Measurements from ENCODE around the gene NFIC. TPM values are rescaled to one million over a fixed set of nuclear protein-coding genes. Genes with fewer than 3 reads are reported as not detected.
"Not testable (repeated sequence)": the region's sequence is repeated elsewhere in the genome, so short reads cannot be mapped to it uniquely, and the experiment has no call there.

NFIC gene
- polyA plus RNA-seq, 4 donors: 20.9 to 25.5 (median 25.1) TPM

GRCh38 chr19:3504735-3505134, 138.4 kb downstream of the NFIC start:
- DNase-seq (ENCODE audit: low read depth in 4 of 4, low spot score in 3 of 4): no peak

DNA sequence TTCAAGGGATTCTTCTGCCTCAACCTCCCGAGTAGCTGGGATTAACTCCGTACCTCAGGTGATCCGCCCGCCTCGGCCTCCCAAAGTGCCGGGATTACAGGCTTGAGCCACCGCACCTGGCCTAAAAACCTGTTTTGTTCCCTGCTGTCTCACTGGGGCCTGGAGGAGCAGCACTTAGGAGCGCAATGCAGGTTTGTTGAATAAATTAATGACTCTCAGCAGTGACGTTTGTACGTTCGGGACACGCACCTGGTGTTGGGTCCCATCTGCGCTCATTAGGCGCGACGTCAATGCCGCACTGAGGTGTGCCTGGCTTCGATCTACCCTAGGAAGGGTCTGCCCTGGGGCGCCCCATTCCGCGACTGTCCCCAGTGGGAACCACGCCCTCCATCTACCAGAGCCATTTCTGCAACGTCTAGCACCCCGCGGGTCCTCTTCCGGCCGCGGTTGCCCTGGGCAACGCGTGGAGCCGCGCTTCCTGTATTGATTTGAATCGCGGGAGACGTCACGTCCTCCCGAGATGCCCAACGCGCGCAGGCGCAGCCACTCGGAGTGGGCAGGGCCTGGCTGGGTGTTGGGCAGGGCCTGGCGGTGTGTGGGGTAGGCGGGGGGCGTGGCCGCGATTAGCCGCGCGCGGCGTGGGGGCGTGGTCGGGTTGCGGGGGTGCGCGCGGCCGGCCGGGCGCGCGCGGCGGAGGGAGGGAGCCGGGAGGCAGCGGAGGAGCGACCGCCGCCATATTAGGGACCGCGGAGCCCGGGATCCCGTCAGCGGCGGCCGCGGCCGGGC, 139.4 kb downstream of the NFIC start, which contains the start of gene FZR1:
TSS of gene FZR1 (plus strand) at position 714 of the 786 bp plus-strand sequence. CDS start 16,679 bp downstream, outside the sequence.
- DNase-seq (ENCODE audit: low read depth in 4 of 4, low spot score in 3 of 4): peak; percentile 95 to 97 (median 96)

DNA sequence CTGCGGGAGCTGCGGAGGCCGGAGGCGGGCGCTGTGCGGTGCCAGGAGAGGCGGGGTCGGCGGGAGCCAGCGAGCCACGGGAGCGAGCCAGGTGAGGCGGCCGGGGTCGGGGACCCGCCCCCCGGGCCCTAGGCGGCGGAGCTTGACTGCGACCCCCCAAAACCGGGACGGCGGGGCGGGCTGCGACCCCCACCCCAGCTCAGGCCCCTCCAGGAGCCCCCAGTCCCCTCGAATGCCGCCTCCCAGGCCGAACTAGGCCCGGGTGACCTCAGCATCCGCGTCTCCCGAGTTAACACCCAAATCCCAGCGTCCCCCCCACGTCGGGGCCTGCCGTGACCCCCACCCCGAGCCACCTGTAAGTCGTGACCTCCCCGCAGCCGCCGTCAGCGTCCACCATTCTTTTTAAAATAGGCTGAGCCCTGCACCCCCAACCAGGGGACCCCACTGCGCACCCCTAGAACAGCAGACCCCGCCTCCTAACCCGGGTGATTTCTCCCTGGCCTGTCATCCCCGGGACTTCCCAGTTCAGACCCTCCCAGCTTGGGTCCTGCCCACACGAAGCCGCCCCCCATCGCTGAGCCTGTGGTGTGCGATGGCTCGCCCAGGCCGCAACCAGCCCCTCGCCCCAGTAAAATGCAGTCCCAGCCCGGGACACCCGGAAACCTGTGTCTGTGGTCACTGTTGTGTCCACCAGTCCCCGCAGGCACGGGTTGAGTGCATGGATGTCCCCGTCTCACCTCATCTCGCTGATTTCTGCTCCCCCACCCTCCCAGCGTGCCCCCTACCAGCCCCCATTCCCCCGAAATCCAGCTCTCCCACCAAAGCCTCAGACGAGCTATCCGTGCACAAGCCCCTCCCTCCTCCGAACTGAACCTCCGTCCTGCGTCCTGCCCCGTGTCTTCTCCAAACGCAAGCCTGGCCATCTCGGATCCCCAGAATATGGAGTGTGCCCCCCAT, 140.3 kb downstream of the NFIC start:
- DNase-seq (ENCODE audit: low read depth in 4 of 4, low spot score in 3 of 4): no peak

GRCh38 chr19:3507371-3508120, 141.2 kb downstream of the NFIC start:
- no peak for DNase-seq (ENCODE audit: low read depth in 4 of 4, low spot score in 3 of 4)

DNA sequence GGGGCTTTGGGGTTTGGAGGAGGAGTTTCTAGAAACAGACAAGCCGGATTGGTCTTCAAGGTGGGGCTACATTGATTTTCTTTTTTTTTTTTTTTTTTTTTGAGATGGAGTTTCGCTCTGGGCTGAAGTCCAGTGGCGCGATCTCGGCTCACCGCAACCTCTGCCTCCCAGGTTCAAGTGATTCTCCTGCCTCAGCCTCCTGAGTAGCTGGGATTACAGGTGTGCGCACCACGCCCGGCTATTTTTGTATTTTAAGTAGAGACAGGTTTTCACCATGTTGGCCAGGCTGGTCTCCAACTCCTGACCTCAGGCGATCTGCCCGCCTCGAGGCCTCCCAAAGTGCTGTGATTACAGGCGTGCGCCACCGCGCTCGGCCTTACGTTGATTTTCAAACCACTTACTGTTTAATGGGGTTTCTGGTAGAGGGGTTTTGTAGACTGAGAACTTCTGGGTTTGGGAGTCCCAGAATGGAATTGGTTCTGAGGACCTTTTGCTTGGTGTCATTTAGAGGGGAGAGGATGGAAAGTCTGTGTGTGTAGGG, 141.8 kb downstream of the NFIC start:
- not testable (repeated sequence) for DNase-seq (ENCODE audit: low read depth in 4 of 4, low spot score in 3 of 4)

GRCh38 chr19:3508771-3509535, 142.6 kb downstream of the NFIC start:
- no peak for DNase-seq (ENCODE audit: low read depth in 4 of 4, low spot score in 3 of 4)

- no peak for DNase-seq (ENCODE audit: low read depth in 4 of 4, low spot score in 3 of 4)
These were observed 143.2 kb downstream of the NFIC start for GRCh38 chr19:3509566-3509989.

GRCh38 chr19:3510727-3511126, 144.3 kb downstream of the NFIC start:
- no peak for DNase-seq (ENCODE audit: low read depth in 4 of 4, low spot score in 3 of 4)

GRCh38 chr19:3511506-3512251, 145.3 kb downstream of the NFIC start:
- DNase-seq (ENCODE audit: low read depth in 4 of 4, low spot score in 3 of 4): no peak

DNA sequence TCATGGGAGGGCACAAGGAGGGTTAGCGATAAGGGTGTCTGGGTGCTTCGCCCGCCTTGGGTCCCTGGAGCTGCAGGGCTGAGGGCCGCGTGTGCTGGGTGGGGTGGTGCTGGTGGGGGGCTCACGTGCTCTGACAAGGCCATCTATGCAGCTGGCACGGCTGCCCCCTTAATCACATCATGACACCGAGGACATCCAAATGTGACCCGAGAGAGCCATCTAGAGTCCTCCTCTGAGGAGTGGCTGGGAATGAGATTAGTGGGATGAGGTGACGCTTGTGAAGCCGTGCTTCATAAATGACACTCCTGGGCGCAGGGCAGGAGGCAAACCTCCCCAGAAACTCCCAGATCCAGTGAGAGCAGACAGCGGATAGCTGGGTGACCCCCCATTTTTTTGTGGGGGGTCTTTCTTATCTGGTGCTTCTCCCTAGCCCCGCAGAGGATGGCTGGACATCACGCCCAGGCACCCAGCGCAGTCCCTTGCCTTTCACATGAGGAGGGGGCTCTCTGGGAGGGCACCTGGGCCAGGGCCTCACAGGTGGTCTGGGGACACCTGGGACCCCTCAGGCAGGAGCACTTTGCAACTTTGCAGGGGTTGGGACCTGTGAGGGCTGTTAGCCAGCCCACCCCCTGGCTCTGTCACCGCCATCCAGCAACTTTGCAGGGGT, 146.3 kb downstream of the NFIC start:
- no peak for DNase-seq (ENCODE audit: low read depth in 4 of 4, low spot score in 3 of 4)

- DNase-seq (ENCODE audit: low read depth in 4 of 4, low spot score in 3 of 4): no peak
These were observed 147.1 kb downstream of the NFIC start for GRCh38 chr19:3513229-3514140.

DNA sequence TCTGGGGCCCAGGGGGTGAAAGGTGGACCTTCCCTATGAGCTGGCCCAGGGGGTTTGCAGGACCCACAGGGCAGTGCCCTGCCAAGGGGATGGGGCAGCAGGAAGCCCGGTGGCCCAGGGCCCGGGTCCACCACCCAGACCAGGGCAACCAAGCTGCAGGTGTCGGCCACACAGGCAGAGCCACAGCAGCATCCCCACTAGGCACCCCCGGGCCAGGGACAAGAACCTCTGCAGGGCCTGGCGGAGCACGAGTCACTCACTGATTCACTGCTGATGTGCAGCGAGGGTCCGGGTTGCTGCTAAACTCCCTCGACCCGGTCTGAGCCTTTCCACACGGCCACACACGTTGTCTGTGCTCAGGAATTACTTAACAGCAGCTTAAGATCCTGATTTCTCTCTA, 148.5 kb downstream of the NFIC start:
- no peak for DNase-seq (ENCODE audit: low read depth in 4 of 4, low spot score in 3 of 4)

GRCh38 chr19:3515891-3516422, 149.6 kb downstream of the NFIC start:
- DNase-seq (ENCODE audit: low read depth in 4 of 4, low spot score in 3 of 4): no peak

- DNase-seq (ENCODE audit: low read depth in 4 of 4, low spot score in 3 of 4): no peak
These were observed 150.4 kb downstream of the NFIC start for GRCh38 chr19:3516675-3517207.

DNA sequence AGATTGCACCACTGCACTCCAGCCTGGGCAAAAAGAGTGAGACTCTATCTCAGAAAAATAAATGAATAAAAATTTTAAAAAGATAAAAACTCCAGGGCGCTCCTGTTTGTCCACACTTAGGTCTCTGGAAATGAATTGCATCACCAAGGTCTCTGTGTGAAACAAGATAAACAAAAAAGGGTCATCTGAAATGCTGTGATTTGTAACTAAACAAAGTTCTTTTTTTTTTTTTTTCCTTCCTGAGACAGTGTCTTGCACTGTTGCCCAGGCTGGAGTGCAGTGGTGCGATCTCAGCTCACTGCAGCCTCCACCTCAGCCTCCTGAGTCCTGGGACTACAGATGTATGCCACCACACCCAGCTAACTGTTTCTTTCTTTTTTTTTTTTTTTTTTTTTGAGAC, 151.3 kb downstream of the NFIC start:
- DNase-seq (ENCODE audit: low read depth in 4 of 4, low spot score in 3 of 4): no peak

GRCh38 chr19:3518255-3518654, 151.9 kb downstream of the NFIC start:
- no peak for DNase-seq (ENCODE audit: low read depth in 4 of 4, low spot score in 3 of 4)

DNA sequence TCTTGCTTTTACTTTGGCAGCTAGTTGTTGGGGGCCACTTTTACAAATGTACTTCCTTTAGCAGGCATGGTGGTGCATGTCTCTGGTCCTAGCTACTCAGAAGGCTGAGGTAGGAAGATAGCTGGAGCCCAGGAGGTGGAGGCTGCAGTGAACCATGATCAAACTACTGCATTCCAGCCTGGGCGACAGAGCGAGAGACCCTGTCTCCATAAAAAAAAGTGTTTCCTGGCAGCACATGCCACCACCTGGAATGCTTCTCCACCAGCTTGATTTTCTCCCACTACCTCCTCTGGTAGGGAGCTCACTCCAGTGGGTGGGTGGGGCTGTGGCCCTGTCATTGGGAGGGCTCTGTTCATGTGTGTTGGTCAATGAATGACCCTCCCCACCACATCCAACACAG, 152.3 kb downstream of the NFIC start:
- DNase-seq (ENCODE audit: low read depth in 4 of 4, low spot score in 3 of 4): no peak
